K562 (cell line): Measurements from ENCODE around the gene SLC38A10. TPM values are rescaled to one million over a fixed set of nuclear protein-coding genes. Genes with fewer than 3 reads are reported as not detected.

Experiments
- C11orf30 ChIP-seq: fragments of 450-650 bp; IDR thresholded peaks from 2 replicates; pipeline ENCODE4 v1.6.1; 2016; ENCODE audit warnings: low read depth, mild to moderate bottlenecking
- FOXA3 ChIP-seq, 2 experiments: fragments of 450-650 bp in 1 of 2; sonication (generic) in 1 of 2; formaldehyde crosslinking; IDR thresholded peaks in 1 of 2; conservative IDR thresholded peaks in 1 of 2; 2 replicates each; pipeline versions ENCODE4 v1.4.0 to v1.8.0; 2020 to 2022; ENCODE audit warnings: mild to moderate bottlenecking in 2 of 2, missing genetic modification reagents in 1 of 2
- HINFP ChIP-seq: fragments of 450-650 bp; conservative IDR thresholded peaks from 2 replicates; pipeline ENCODE4 v1.6.1; 2016; ENCODE audit warnings: missing genetic modification characterization, low read depth, mild to moderate bottlenecking, control low read depth, missing compliant biosample characterization
- ILK ChIP-seq: fragments of 450-650 bp; IDR thresholded peaks from 2 replicates; pipeline ENCODE4 v1.6.1; 2016; ENCODE audit warnings: missing genetic modification characterization, low read depth, mild to moderate bottlenecking, missing compliant biosample characterization, moderate library complexity, borderline replicate concordance
- MEF2A ChIP-seq: IDR thresholded peaks from 2 replicates; pipeline ENCODE4 v1.6.1; 2011; ENCODE audit warnings: low read depth, mild to moderate bottlenecking, low read length, moderate library complexity; ENCODE audit not compliant: control insufficient read depth
- SREBF1 ChIP-seq: fragments of 150-350 bp; IDR thresholded peaks from 2 replicates; pipeline ENCODE4 v1.6.1; 2014; ENCODE audit warnings: antibody characterized with exemption, low read depth, low read length, borderline replicate concordance
- STAT5A ChIP-seq: IDR thresholded peaks from 2 replicates; pipeline ENCODE4 v1.6.1; 2012; ENCODE audit warnings: low read length, inconsistent platforms, borderline replicate concordance
- ZBTB40 ChIP-seq, 2 experiments: fragments of 450-650 bp in 1 of 2; sonication (generic) in 1 of 2; formaldehyde crosslinking in 1 of 2; IDR thresholded peaks; 2 replicates each; pipeline versions ENCODE4 v1.7.1 to v1.9.0; 2016 to 2022; ENCODE audit warnings: inconsistent platforms in 1 of 2, mild to moderate bottlenecking in 1 of 2, missing genetic modification reagents in 1 of 2
- ZNF224 ChIP-seq: sonication (generic); formaldehyde crosslinking; IDR thresholded peaks from 2 replicates; pipeline ENCODE4 v1.8.0; 2022; ENCODE audit warnings: mild to moderate bottlenecking, missing genetic modification reagents
- ZNF436 ChIP-seq: fragments of 250-450, 450-650 bp; sonication (Bioruptor Pico); formaldehyde crosslinking; IDR thresholded peaks from 2 replicates; pipeline ENCODE4 v1.7.0; 2020; ENCODE audit warnings: mild to moderate bottlenecking
- ZNF583 ChIP-seq: fragments of 250-450 bp; sonication (Bioruptor Pico); IDR thresholded peaks from 2 replicates; pipeline ENCODE4 v1.4.0; 2020
- ZNF695 ChIP-seq: fragments of 450-650 bp; formaldehyde crosslinking; IDR thresholded peaks from 2 replicates; pipeline ENCODE4 v1.4.0; 2020; ENCODE audit warnings: mild to moderate bottlenecking, moderate library complexity
- polyA plus RNA-seq, 8 experiments: library from polyadenylated mRNA; depleted of rRNA in 4 of 8; stranded (reverse) in 5 of 8; unstranded in 3 of 8; fragments of >200 nt; fragmentation: Nextera tagmentation in 2 of 8; fragmentation: Illumina TruSeq in 1 of 8; extraction: Ambion mirVana in 2 of 8; extraction: Trizol in 1 of 8; gene quantifications; 2 replicates each; pipeline versions ENCODE4 v1.2.1 to v1.2.3, GENCODE V29; 2011 to 2014; ENCODE audit warnings: inconsistent platforms in 1 of 8, missing spikeins in 1 of 8
- total RNA-seq, 7 experiments: library from RNA; depleted of rRNA in 6 of 7; stranded (reverse); fragments of >200 nt in 6 of 7; fragmentation: Illumina TruSeq in 2 of 7; extraction: Trizol in 2 of 7; gene quantifications; 2 replicates each; pipeline versions ENCODE4 v1.2.1 to v1.2.3, GENCODE V29; 2011 to 2021; ENCODE audit warnings: low replicate concordance in 1 of 7
- TF ChIP-seq, protein P1 (sequence below), 2 experiments: IDR thresholded peaks; 2 replicates each; pipeline ENCODE4 v1.6.1; 2011; ENCODE audit warnings: borderline replicate concordance in 1 of 2, control low read depth in 1 of 2, low read depth in 1 of 2, low read length in 1 of 2, mild to moderate bottlenecking in 1 of 2, mixed read lengths in 1 of 2, moderate library complexity in 1 of 2; ENCODE audit not compliant: insufficient read depth in 1 of 2, insufficient read length in 1 of 2, poor library complexity in 1 of 2, severe bottlenecking in 1 of 2; ENCODE audit errors: extremely low read depth in 1 of 2

The SLC38A10 gene
- total and polyA plus RNA-seq, 9 of the 15 experiments (the other 6 are each of a cell fraction or from before 2014, with no cell fraction given): 0.45 to 54.2 (median 13.8) TPM

DNA sequence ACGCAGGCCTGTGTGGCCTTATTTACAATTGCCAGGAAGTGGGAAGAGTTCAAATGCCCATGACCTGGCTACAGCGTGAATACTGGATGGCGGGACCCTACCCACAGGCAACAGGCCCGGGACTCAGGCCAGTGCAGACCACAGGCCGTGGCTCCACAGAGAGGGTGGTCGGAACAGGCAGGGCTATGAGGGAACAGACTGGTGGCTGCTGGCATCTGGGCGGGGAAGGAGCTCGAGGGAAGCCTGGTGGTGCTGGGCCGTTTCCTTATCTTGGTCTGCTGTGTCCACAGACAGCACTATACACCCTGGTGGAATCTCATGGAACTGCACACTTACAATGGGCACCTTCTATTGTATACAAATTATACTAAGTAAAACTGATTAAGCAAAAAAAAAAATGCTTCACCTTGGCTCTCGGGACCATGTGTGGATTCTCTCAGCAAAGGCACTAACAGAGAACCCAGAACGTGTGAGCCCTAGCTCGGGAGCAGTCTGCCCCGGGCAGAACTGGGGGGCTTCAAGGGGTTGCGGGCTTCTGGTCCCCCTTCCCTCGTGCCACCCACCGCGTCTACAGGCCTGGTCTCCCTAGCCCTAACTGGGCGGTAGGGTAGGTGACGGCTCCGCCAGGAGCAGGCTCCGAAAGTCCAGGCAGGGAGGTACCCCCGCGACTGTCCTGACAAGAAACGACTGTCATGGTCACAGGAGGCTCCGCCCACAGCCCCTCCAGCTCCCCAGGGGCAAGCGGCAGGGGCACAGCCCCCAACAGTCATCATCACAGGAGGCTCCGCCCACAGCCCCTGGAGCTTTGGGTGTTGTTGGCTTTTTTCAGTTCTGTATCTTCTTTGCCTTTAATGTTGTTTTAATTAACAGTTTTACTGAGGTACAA, 94.2 kb downstream of the SLC38A10 start (continued):
- TF ChIP-seq, protein P1, sequence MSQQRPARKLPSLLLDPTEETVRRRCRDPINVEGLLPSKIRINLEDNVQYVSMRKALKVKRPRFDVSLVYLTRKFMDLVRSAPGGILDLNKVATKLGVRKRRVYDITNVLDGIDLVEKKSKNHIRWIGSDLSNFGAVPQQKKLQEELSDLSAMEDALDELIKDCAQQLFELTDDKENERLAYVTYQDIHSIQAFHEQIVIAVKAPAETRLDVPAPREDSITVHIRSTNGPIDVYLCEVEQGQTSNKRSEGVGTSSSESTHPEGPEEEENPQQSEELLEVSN (IDR thresholded peaks at IDR 0.05; ENCODE audit: borderline replicate concordance in 1 of 2, extremely low read depth in 1 of 2, insufficient read depth in 1 of 2, insufficient read length in 1 of 2, low read depth in 1 of 2, low read length in 1 of 2, poor library complexity in 1 of 2, severe bottlenecking in 1 of 2): peak in 1 of 2 experiments; percentile 30
- peak in 1 of 2 experiments; percentile 66; a peak in 1 of 4 replicates for TF ChIP-seq FOXA3 (CRISPR knock-in tag; conservative IDR thresholded peaks at IDR 0.05 in 1 of 2, IDR thresholded peaks at IDR 0.05 in 1 of 2)
- TF ChIP-seq MEF2A: no peak
- TF ChIP-seq ZNF695 (CRISPR knock-in tag): no peak
- TF ChIP-seq ZNF583: no peak
- no peak for TF ChIP-seq STAT5A
- TF ChIP-seq ILK (tag): no peak
- TF ChIP-seq ZNF436 (CRISPR knock-in tag): no peak
- TF ChIP-seq C11orf30: peak; percentile 19; the same call in 1 of the 2 replicates
- TF ChIP-seq ZBTB40 (IDR thresholded peaks at IDR 0.05): no peak
- no peak for TF ChIP-seq ZBTB40 (CRISPR knock-in tag; IDR thresholded peaks at IDR 0.05)
- no peak for TF ChIP-seq SREBF1
- TF ChIP-seq HINFP: no peak
- TF ChIP-seq ZNF224 (CRISPR knock-in tag): no peak
